ENCODE results near the gene MTA1. TPM values are rescaled to one million over a fixed set of nuclear protein-coding genes. Genes with fewer than 3 reads are reported as not detected.

Gene MTA1
- polyA plus RNA-seq, 1 of the 3 experiments (the other 2 are of a cell fraction), result 96.3 TPM

GRCh38 chr14:105411017-105411941 is 8.3 kb upstream of the MTA1 start:
- 79% methylated on average over 30 of the region's 86 CpGs for WGBS (ENCODE audit: low lambda C conversion rate)
- no peak overlapping the region for H3K27ac ChIP-seq (ENCODE audit: low read depth in 2 of 2, low read length in 1 of 2)
- peaks cover 0 to 18% of the 10 kb centered on the region in 2 experiments; a peak in 1 of 4 replicates for H3K4me1 ChIP-seq (ENCODE audit: control insufficient read depth in 1 of 2, insufficient read depth in 2 of 2, low read depth in 1 of 2, low read length in 1 of 2)
- no peaks in the 10 kb centered on the region for H3K9me3 ChIP-seq
- POLR2A ChIA-PET, result interaction anchor here (1.1 to 2.0 kb wide), 2 partner anchors 8 to 12 kb away, joined by 3 to 8 read pairs; partner anchors contain the start of gene TEX22
- TF ChIP-seq POLR2AphosphoS5 (IDR thresholded peaks at IDR 0.05; ENCODE audit: low read depth, low read length), result no peak
- TF ChIP-seq ELF1 (IDR thresholded peaks at IDR 0.05), result no peak
- TF ChIP-seq IRF3 (IDR thresholded peaks at IDR 0.05; ENCODE audit: low read depth, low read length), result no peak
- no peak for TF ChIP-seq NFIC (IDR thresholded peaks at IDR 0.05; ENCODE audit: borderline replicate concordance)
- TF ChIP-seq EP300 (IDR thresholded peaks at IDR 0.05; ENCODE audit: borderline replicate concordance in 1 of 2, low read depth in 1 of 2, low read length in 1 of 2), result no peak
- no peak for TF ChIP-seq CHD2 (IDR thresholded peaks at IDR 0.05; ENCODE audit: low read length, partially characterized antibody)
- TF ChIP-seq FOXM1 (IDR thresholded peaks at IDR 0.05; ENCODE audit: low read depth), result no peak
- no peak for TF ChIP-seq GABPA (IDR thresholded peaks at IDR 0.05; ENCODE audit: low read depth)
- no peak for TF ChIP-seq TEAD4 (IDR thresholded peaks at IDR 0.05; ENCODE audit: borderline replicate concordance, insufficient read depth)
- no peak for TF ChIP-seq RAD21 (IDR thresholded peaks at IDR 0.05; ENCODE audit: low read length)
- no peak for TF ChIP-seq REST (IDR thresholded peaks at IDR 0.05; ENCODE audit: low read depth, low read length)
- no peaks in the 10 kb centered on the region for H3K36me3 ChIP-seq (replicated peaks in 1 of 2; ENCODE audit: control insufficient read depth in 1 of 2, insufficient read depth in 2 of 2, low read length in 1 of 2)
- H3K27me3 ChIP-seq (ENCODE audit: insufficient read depth), result no peaks in the 10 kb centered on the region
- DNase-seq, result peak; percentile 95
- H3F3A ChIP-seq (replicated peaks; ENCODE audit: insufficient read depth), result peaks cover 13% of the 10 kb centered on the region
- CTCF ChIA-PET, result interaction anchor here (0.8 to 4.1 kb wide), 6 partner anchors 12 to 79 kb away, joined by 3 to 18 read pairs (median 3); no protein-coding TSS in a partner anchor
- no peaks in the 10 kb centered on the region for H4K20me1 ChIP-seq (ENCODE audit: insufficient read depth)
- no peak overlapping the region for H3K9ac ChIP-seq
- peak overlapping the region; percentile 44; the same call in 1 of the 2 replicates for H3K4me2 ChIP-seq
- no peak overlapping the region for H2AFZ ChIP-seq (ENCODE audit: low read depth)
- no peaks in the 10 kb centered on the region for H3K79me2 ChIP-seq (ENCODE audit: insufficient read depth)
- peak overlapping the region in 1 of 2 experiments; percentile 23; a peak in 2 of 4 replicates for H3K4me3 ChIP-seq (ENCODE audit: low read depth in 2 of 2, low read length in 1 of 2)
- H3K9me2 ChIP-seq, result no peaks in the 10 kb centered on the region
